HG03575 (cell line): ENCODE measurements around the gene ZNF32.

Experiments used
- ATAC-seq: cut with Tn5 transposase; IDR thresholded peaks from one replicate; pipeline ENCODE4 v1.9.1; 2021; ENCODE audit not compliant: unreplicated experiment, insufficient number of reproducible peaks, low FRiP score; ENCODE audit errors: extremely low read depth

Gene ZNF32

GRCh38 chr10:43594944-43595589, 53.6 kb downstream of the ZNF32 start:
- peak; percentile 94 for ATAC-seq
